Measurements from ENCODE around the gene TACO1. TPM values are rescaled to one million over a fixed set of nuclear protein-coding genes. Genes with fewer than 3 reads are reported as not detected.

Gene TACO1
- polyA plus RNA-seq (2011; rRNA removed) (38.0 and 49.9 TPM in 2 replicates), polyA plus RNA-seq (2017; fragmentation: RNase III; extraction: RNeasy Plus Mini Kit Qiagen cat#74134 plus additional on column Dnase treatment) (47.1 to 49.2 TPM (median 49.1 TPM) in 3 replicates), polyA minus RNA-seq (2011; rRNA and poly(A)+ RNA removed) (28.0 and 31.7 TPM in 2 replicates)
- polyA plus RNA-seq (2012; cell fraction: cytosol; rRNA removed) = 59.8 and 66.8 TPM in 2 replicates
- polyA plus RNA-seq (2012; cell fraction: nucleus; rRNA removed) = 33.7 and 35.7 TPM in 2 replicates

- Histone ChIP-seq H3K27ac (peak within 1 kb of the TSS; percentile 90 to 95), H3K4me3 (peak within 1 kb of the TSS; percentile 88), H3K4me2 (peak within 1 kb of the TSS; percentile 82), H3K9me3 (no peaks in the 10 kb centered on the region), H3K4me1 (peaks cover 13% of the 10 kb centered on the region)
- ChIA-PET POLR2A (interaction anchor here (1.0 to 2.0 kb wide), 5 partner anchors 14 to 173 kb away, joined by 3 to 11 read pairs (median 4); partner anchors contain the start of genes CCDC47, DCAF7, DDX42 and MAP3K3), CTCF (interaction anchor here (1.4 to 6.8 kb wide), 4 partner anchors 12 to 176 kb away, joined by 4 to 80 read pairs (median 11); no protein-coding TSS in a partner anchor)
- FAIRE-seq (no peak), ATAC-seq (peak; percentile 94 to 95), DNase-seq (ENCODE audit: low read depth in 1 of 2, low spot score in 1 of 2) (peak; percentile 90 to 91)
- WGBS (ENCODE audit: missing lambda C conversion rate) = 2% methylated on average over 46 of the region's 61 CpGs
- TF ChIP-seq FOSL2 (IDR thresholded peaks at IDR 0.05) = no peak
- peak; percentile 31 for TF ChIP-seq FOSL2 (CRISPR knock-in tag; IDR thresholded peaks at IDR 0.05)
- TF ChIP-seq ESRRA (IDR thresholded peaks at IDR 0.05; ENCODE audit: borderline replicate concordance, low read length) = peak; percentile 78
- peak; percentile 71 for TF ChIP-seq RFX5 (IDR thresholded peaks at IDR 0.05)
- no peak for TF ChIP-seq CTCF (IDR thresholded peaks at IDR 0.05)
- no peak for TF ChIP-seq USF2 (IDR thresholded peaks at IDR 0.05)
- TF ChIP-seq HOXB13 (CRISPR knock-in tag; IDR thresholded peaks at IDR 0.05; ENCODE audit: low read depth) = no peak
- TF ChIP-seq TP53 (CRISPR knock-in tag; IDR thresholded peaks at IDR 0.05) = 0 out of 2 replicates have a peak, but pooled peaks have one; percentile 23
- no peak for TF ChIP-seq CBX2 (IDR thresholded peaks at IDR 0.05; ENCODE audit: borderline replicate concordance, low read depth)
- TF ChIP-seq ZC3H11A (IDR thresholded peaks at IDR 0.05) = no peak; the same call in 1 of the 2 replicates
- no peak for TF ChIP-seq REST (IDR thresholded peaks at IDR 0.05)
- TF ChIP-seq POLR2A (IDR thresholded peaks at IDR 0.05; ENCODE audit: low read length) = peak; percentile 75
- TF ChIP-seq FOSB (CRISPR knock-in tag; IDR thresholded peaks at IDR 0.05) = no peak
- peak; percentile 98 for TF ChIP-seq PHF8 (IDR thresholded peaks at IDR 0.05; ENCODE audit: borderline replicate concordance, low read depth)
- TF ChIP-seq BCL3 (IDR thresholded peaks at IDR 0.05) = peak; percentile 79
- TF ChIP-seq HOXB5 (CRISPR knock-in tag; IDR thresholded peaks at IDR 0.05) = peak; percentile 79
- TF ChIP-seq MYC (IDR thresholded peaks at IDR 0.05; ENCODE audit: borderline replicate concordance, low read length) = peak; percentile 51; the same call in 1 of the 2 replicates
- TF ChIP-seq MAZ (IDR thresholded peaks at IDR 0.05; ENCODE audit: borderline replicate concordance, low read depth, low read length) = peak; percentile 84; the same call in 1 of the 2 replicates
- peak; percentile 26; the same call in 1 of the 3 replicates for TF ChIP-seq SMC3 (IDR thresholded peaks at IDR 0.05)
- peak; percentile 85 for TF ChIP-seq E2F6 (IDR thresholded peaks at IDR 0.05; ENCODE audit: borderline replicate concordance, low read depth)
- TF ChIP-seq HMGXB4 (CRISPR knock-in tag; IDR thresholded peaks at IDR 0.05; ENCODE audit: borderline replicate concordance) = 0 out of 2 replicates have a peak, but pooled peaks have one; percentile 68
- TF ChIP-seq RAD21 (conservative IDR thresholded peaks at IDR 0.05 in 1 of 2, IDR thresholded peaks at IDR 0.05 in 1 of 2) = 0 out of 5 replicates have a peak, but pooled peaks of 1 of the 2 experiments have one; percentile 17
- peak; percentile 57; the same call in 1 of the 2 replicates for TF ChIP-seq GATA3 (IDR thresholded peaks at IDR 0.05; ENCODE audit: borderline replicate concordance)
- TF ChIP-seq CEBPB (IDR thresholded peaks at IDR 0.05) = peak in 1 of 2 experiments; percentile 28; a peak in 1 of 4 replicates
- TF ChIP-seq PBX3 (IDR thresholded peaks at IDR 0.05) = peak; percentile 85
Observed at GRCh38 chr17:63600569-63601438, at the start of gene TACO1. Gene TACO1 (plus strand): TSS chr17:63600895. CDS start chr17:63601084, 189 bp downstream.

Data from A549 (cell line).